ENCODE results near the gene REXO5. TPM values are rescaled to one million over a fixed set of nuclear protein-coding genes. Genes with fewer than 3 reads are reported as not detected.

REXO5 gene
- total and polyA plus RNA-seq, 10 of the 15 experiments (the other 5 are each of a cell fraction or from before 2014, with no cell fraction given) = 3.8 to 15.5 (median 10.1) TPM

DNA sequence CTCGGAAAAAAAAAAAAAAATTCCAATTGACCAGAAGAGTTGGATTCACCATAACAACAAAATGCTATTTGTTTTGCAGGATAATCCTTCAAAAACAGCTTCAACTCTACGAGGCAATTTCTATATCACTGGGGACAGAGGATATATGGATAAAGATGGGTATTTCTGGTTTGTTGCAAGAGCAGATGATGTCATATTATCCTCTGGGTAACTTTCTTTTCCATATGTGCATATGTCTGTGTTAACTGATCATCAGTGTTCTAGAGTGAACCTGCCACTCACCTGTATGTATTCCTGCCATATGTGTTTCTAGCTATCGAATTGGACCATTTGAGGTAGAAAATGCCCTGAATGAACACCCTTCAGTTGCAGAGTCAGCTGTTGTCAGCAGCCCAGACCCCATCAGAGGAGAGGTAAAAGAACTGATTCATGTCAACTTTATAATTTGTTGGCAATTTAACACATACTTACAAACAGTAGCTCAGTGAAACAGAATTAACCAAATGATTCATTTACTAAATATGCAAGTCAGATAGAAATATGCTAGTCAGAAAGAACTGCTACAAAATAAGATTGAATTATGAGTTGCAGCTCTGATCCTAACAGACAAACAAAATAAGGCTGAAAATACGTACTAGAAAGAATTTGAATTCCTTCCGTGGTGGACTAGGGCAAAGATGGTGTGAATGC is 14.3 kb upstream of the REXO5 start:
- intact Hi-C loops (cut with micrococcal nuclease; ENCODE audit: unreplicated experiment) (no loop called here), in situ Hi-C loops (cut with MboI) (no loop called here)
- no peaks in the 10 kb centered on the region for H4K20me1 ChIP-seq (ENCODE audit: control insufficient read depth, insufficient read depth)
- BruUV-seq (replicated peaks) = no TSS peak
- DNase-seq (ENCODE audit: low read depth, low spot score) (no peak), ATAC-seq (no peak), FAIRE-seq (no peak)
- no peaks in the 10 kb centered on the region for H3K36me3 ChIP-seq (ENCODE audit: control insufficient read depth in 2 of 2, insufficient read depth in 2 of 2, low read length in 1 of 2)
- CTCF ChIA-PET = interaction anchor here (1.9 kb wide), 1 partner anchor 8 kb away, joined by 7 read pairs; no protein-coding TSS in a partner anchor
- no peaks in the 10 kb centered on the region for H3K9me3 ChIP-seq (replicated peaks; ENCODE audit: control insufficient read depth, insufficient read depth, low read length)
- TF ChIP-seq BRCA1 (IDR thresholded peaks at IDR 0.05; ENCODE audit: low read depth, low read length) = no peak
- RAD21 ChIA-PET (ENCODE audit: unreplicated experiment) = no interaction called here
- POLR2A ChIA-PET = interaction anchor here (1.0 kb wide), 1 partner anchor 12 kb away, joined by 3 read pairs; no protein-coding TSS in a partner anchor
- no peaks in the 10 kb centered on the region for H3K79me2 ChIP-seq (ENCODE audit: control insufficient read depth, insufficient read depth, low read length)
- H3K27ac ChIP-seq (ENCODE audit: control insufficient read depth, insufficient read depth) = no peak overlapping the region
- no peak overlapping the region for H2AFZ ChIP-seq (ENCODE audit: control insufficient read depth, low read depth, low read length)
- no peak overlapping the region for H3K4me3 ChIP-seq
- no peak overlapping the region for H3K9ac ChIP-seq (ENCODE audit: control insufficient read depth, insufficient read depth, low read length)
- WGBS (ENCODE audit: insufficient coverage, insufficient replicate concordance, low lambda C conversion rate, missing lambda C conversion rate) = 82% methylated on average over 5 of the region's 5 CpGs
- no peak overlapping the region for H3K4me2 ChIP-seq (ENCODE audit: control insufficient read depth, insufficient read depth)
- H3K4me1 ChIP-seq (ENCODE audit: control insufficient read depth, insufficient read depth, low read length) = no peaks in the 10 kb centered on the region
- SMC1A ChIA-PET (ENCODE audit: uncharacterized antibody, unreplicated experiment) = interaction anchor here (0.6 to 1.3 kb wide), 2 partner anchors 18 to 303 kb away, joined by 3 to 4 read pairs; no protein-coding TSS in a partner anchor
- no peaks in the 10 kb centered on the region for H3K27me3 ChIP-seq (replicated peaks in 1 of 2; ENCODE audit: control insufficient read depth in 2 of 2, insufficient read depth in 2 of 2, low read length in 1 of 2)

DNA sequence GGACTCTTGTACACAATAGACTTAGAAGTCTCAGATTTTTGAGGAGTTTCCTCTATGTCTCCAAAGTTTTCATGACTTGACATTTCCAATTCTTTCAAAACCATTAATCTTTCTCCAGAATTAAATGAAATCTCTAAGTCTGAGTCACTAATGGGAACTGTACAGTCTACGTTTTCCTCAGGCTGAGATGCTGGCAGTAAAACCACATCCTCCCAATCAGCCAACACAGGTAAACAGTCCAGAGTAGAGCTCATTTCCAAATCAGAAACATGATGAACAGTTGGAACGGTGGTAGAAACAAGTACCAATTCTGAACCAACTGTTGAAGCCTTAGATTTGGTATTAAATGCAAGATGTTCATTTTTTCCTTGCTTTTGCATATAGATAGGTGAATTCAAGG is 8.0 kb upstream of the REXO5 start:
- WGBS (ENCODE audit: insufficient coverage, insufficient replicate concordance, low lambda C conversion rate, missing lambda C conversion rate) = 22% methylated on average over 2 of the region's 2 CpGs
- Histone ChIP-seq H3K27ac (ENCODE audit: control insufficient read depth, insufficient read depth) (no peak overlapping the region), H3K79me2 (ENCODE audit: control insufficient read depth, insufficient read depth, low read length) (no peaks in the 10 kb centered on the region), H3K4me2 (ENCODE audit: control insufficient read depth, insufficient read depth) (no peak overlapping the region), H3K9me3 (replicated peaks; ENCODE audit: control insufficient read depth, insufficient read depth, low read length) (no peaks in the 10 kb centered on the region), H3K27me3 (replicated peaks in 1 of 2; ENCODE audit: control insufficient read depth in 2 of 2, insufficient read depth in 2 of 2, low read length in 1 of 2) (no peaks in the 10 kb centered on the region), H2AFZ (ENCODE audit: control insufficient read depth, low read depth, low read length) (no peak overlapping the region), H3K36me3 (ENCODE audit: control insufficient read depth in 2 of 2, insufficient read depth in 2 of 2, low read length in 1 of 2) (no peaks in the 10 kb centered on the region), H3K4me3 (no peak overlapping the region), H4K20me1 (ENCODE audit: control insufficient read depth, insufficient read depth) (no peaks in the 10 kb centered on the region), H3K9ac (ENCODE audit: control insufficient read depth, insufficient read depth, low read length) (no peak overlapping the region), H3K4me1 (ENCODE audit: control insufficient read depth, insufficient read depth, low read length) (no peaks in the 10 kb centered on the region)
- ChIA-PET RAD21 (ENCODE audit: unreplicated experiment) (no interaction called here), SMC1A (ENCODE audit: uncharacterized antibody, unreplicated experiment) (no interaction called here), POLR2A (no interaction called here), CTCF (interaction anchor here (1.0 to 1.9 kb wide), 5 partner anchors 11 to 286 kb away, joined by 3 to 6 read pairs (median 3); no protein-coding TSS in a partner anchor)
- ATAC-seq (no peak), DNase-seq (ENCODE audit: low read depth, low spot score) (no peak), FAIRE-seq (no peak)
- no TSS peak for BruUV-seq (replicated peaks)
- in situ Hi-C loops (cut with MboI) (no loop called here), intact Hi-C loops (cut with micrococcal nuclease; ENCODE audit: unreplicated experiment) (no loop called here)
- TF ChIP-seq, protein P1, sequence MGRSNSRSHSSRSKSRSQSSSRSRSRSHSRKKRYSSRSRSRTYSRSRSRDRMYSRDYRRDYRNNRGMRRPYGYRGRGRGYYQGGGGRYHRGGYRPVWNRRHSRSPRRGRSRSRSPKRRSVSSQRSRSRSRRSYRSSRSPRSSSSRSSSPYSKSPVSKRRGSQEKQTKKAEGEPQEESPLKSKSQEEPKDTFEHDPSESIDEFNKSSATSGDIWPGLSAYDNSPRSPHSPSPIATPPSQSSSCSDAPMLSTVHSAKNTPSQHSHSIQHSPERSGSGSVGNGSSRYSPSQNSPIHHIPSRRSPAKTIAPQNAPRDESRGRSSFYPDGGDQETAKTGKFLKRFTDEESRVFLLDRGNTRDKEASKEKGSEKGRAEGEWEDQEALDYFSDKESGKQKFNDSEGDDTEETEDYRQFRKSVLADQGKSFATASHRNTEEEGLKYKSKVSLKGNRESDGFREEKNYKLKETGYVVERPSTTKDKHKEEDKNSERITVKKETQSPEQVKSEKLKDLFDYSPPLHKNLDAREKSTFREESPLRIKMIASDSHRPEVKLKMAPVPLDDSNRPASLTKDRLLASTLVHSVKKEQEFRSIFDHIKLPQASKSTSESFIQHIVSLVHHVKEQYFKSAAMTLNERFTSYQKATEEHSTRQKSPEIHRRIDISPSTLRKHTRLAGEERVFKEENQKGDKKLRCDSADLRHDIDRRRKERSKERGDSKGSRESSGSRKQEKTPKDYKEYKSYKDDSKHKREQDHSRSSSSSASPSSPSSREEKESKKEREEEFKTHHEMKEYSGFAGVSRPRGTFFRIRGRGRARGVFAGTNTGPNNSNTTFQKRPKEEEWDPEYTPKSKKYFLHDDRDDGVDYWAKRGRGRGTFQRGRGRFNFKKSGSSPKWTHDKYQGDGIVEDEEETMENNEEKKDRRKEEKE (IDR thresholded peaks at IDR 0.05) = no peak
- TF ChIP-seq CREM (IDR thresholded peaks at IDR 0.05; ENCODE audit: low read depth) (no peak), RUNX3 (IDR thresholded peaks at IDR 0.05; ENCODE audit: low read length) (no peak), FOXK2 (IDR thresholded peaks at IDR 0.05) (no peak), POLR2A (IDR thresholded peaks at IDR 0.05; ENCODE audit: low read depth, low read length) (no peak), JUNB (IDR thresholded peaks at IDR 0.05) (no peak)
- TF ChIP-seq, protein P2, sequence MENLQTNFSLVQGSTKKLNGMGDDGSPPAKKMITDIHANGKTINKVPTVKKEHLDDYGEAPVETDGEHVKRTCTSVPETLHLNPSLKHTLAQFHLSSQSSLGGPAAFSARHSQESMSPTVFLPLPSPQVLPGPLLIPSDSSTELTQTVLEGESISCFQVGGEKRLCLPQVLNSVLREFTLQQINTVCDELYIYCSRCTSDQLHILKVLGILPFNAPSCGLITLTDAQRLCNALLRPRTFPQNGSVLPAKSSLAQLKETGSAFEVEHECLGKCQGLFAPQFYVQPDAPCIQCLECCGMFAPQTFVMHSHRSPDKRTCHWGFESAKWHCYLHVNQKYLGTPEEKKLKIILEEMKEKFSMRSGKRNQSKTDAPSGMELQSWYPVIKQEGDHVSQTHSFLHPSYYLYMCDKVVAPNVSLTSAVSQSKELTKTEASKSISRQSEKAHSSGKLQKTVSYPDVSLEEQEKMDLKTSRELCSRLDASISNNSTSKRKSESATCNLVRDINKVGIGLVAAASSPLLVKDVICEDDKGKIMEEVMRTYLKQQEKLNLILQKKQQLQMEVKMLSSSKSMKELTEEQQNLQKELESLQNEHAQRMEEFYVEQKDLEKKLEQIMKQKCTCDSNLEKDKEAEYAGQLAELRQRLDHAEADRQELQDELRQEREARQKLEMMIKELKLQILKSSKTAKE (IDR thresholded peaks at IDR 0.05; ENCODE audit: low read depth, poor library complexity, severe bottlenecking) = no peak
- TF ChIP-seq, protein P3, sequence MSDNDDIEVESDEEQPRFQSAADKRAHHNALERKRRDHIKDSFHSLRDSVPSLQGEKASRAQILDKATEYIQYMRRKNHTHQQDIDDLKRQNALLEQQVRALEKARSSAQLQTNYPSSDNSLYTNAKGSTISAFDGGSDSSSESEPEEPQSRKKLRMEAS (IDR thresholded peaks at IDR 0.05; ENCODE audit: low read depth, low read length) = no peak
